B cell (primary cell): ENCODE data around the gene SLC25A5. TPM values are rescaled to one million over a fixed set of nuclear protein-coding genes. Genes with fewer than 3 reads are reported as not detected.

Experiments used
- ATAC-seq: fragments of 200-7000 bp; cut with Tn5 transposase; one replicate; pipeline ENCODE4 v1.10.0; 2021; ENCODE audit warnings: low read depth, mild to moderate bottlenecking, moderate number of reproducible peaks, moderate library complexity
- CTCF ChIA-PET: fragments of 350-600 bp; sonication (Branson Sonifier 250); formaldehyde crosslinking; loops from one replicate; lab custom pipeline; 2021; ENCODE audit warnings: antibody characterized with exemption, inconsistent platforms; lab: Charles Lee
- POLR2A ChIA-PET: fragments of 350-600 bp; sonication (Branson Sonifier 250); formaldehyde crosslinking; loops from one replicate; lab custom pipeline; 2021; ENCODE audit warnings: antibody characterized with exemption; lab: Charles Lee
- DNase-seq: peaks from one replicate; pipeline ENCODE4 v3.0.0; 2013
- H2AFZ ChIP-seq: 2 replicates; pipeline ENCODE4 v1.6.1; 2012; ENCODE audit warnings: mild to moderate bottlenecking, low read depth, low read length; ENCODE audit not compliant: insufficient read depth, poor library complexity, severe bottlenecking
- H3K27ac ChIP-seq, 2 donors: 1 replicate in 1 of 2; 2 replicates in 1 of 2; pipeline ENCODE4 v1.5.1; 2012 to 2013; ENCODE audit warnings: low read length in 2 of 2, mild to moderate bottlenecking in 2 of 2, moderate library complexity in 1 of 2
- H3K27me3 ChIP-seq, 4 experiments: fragments of 200-600 bp in 1 of 4; sonication (generic) in 1 of 4; replicated peaks in 1 of 4; 1 replicate in 2 of 4; 2 replicates in 2 of 4; pipeline versions ENCODE4 v1.6.1 to v1.7.0; 2013 to 2016; ENCODE audit warnings: low read length in 3 of 4, mild to moderate bottlenecking in 2 of 4, mixed read lengths in 1 of 4, moderate library complexity in 1 of 4; ENCODE audit not compliant: insufficient read depth in 4 of 4, control insufficient read depth in 3 of 4; ENCODE audit errors: control extremely low read depth in 1 of 4
- H3K36me3 ChIP-seq, 2 experiments: replicated peaks in 1 of 2; 1 replicate in 1 of 2; 2 replicates in 1 of 2; pipeline versions ENCODE4 v1.6.1 to v1.7.1; 2013; ENCODE audit warnings: low read length in 1 of 2; ENCODE audit not compliant: insufficient read depth in 2 of 2, control insufficient read depth in 1 of 2; ENCODE audit errors: control extremely low read depth in 1 of 2, extremely low read depth in 1 of 2
- H3K4me1 ChIP-seq, 2 donors: fragments of 200-600 bp in 1 of 2; sonication (generic) in 1 of 2; 1 replicate in 1 of 2; 2 replicates in 1 of 2; pipeline versions ENCODE4 v1.5.1 to v1.6.1; 2013 to 2017; ENCODE audit warnings: low read length in 2 of 2; ENCODE audit not compliant: control insufficient read depth in 2 of 2, insufficient read depth in 2 of 2
- H3K4me2 ChIP-seq: replicated peaks from 2 replicates; pipeline ENCODE3; 2012; ENCODE audit warnings: mild to moderate bottlenecking, low read depth, low read length; ENCODE audit not compliant: poor library complexity, severe bottlenecking
- H3K4me3 ChIP-seq, 5 experiments: fragments of 200-600 bp in 1 of 5; sonication (generic) in 1 of 5; 1 replicate in 3 of 5; 2 replicates in 2 of 5; pipeline versions ENCODE4 v1.5.1 to v1.7.0; 2011 to 2016; ENCODE audit warnings: low read length in 4 of 5, mild to moderate bottlenecking in 4 of 5, low read depth in 2 of 5, control low read depth in 1 of 5, moderate library complexity in 1 of 5; ENCODE audit not compliant: insufficient read depth in 1 of 5; ENCODE audit errors: control extremely low read depth in 1 of 5, extremely low read depth in 1 of 5
- H3K79me2 ChIP-seq: fragments of 200-600 bp; sonication (generic); one replicate; pipeline ENCODE4 v1.6.0; 2016; ENCODE audit warnings: low read length; ENCODE audit not compliant: control insufficient read depth, insufficient read depth
- H3K9ac ChIP-seq: fragments of 200-600 bp; sonication (generic); 2 replicates; pipeline ENCODE4 v1.6.1; 2017; ENCODE audit warnings: mild to moderate bottlenecking, low read length, moderate library complexity
- H3K9me3 ChIP-seq, 3 donors: one replicate each; pipeline versions ENCODE4 v1.6.1 to v1.7.1; 2013; ENCODE audit warnings: low read length in 2 of 3; ENCODE audit not compliant: control insufficient read depth in 2 of 3, insufficient read depth in 1 of 3; ENCODE audit errors: control extremely low read depth in 1 of 3
- H4K20me1 ChIP-seq: 2 replicates; pipeline ENCODE4 v1.6.0; 2012; ENCODE audit warnings: mild to moderate bottlenecking, low read length; ENCODE audit not compliant: insufficient read depth, control insufficient read depth, poor library complexity, severe bottlenecking
- H3K27ac Mint-ChIP-seq: one replicate; pipeline ENCODE4 v1.8.0; 2021; ENCODE audit warnings: mixed read lengths
- H3K27me3 Mint-ChIP-seq: one replicate; pipeline ENCODE4 v1.8.0; 2021; ENCODE audit warnings: mixed read lengths
- H3K4me1 Mint-ChIP-seq: one replicate; pipeline ENCODE4 v1.8.0; 2021; ENCODE audit warnings: mixed read lengths
- H3K4me3 Mint-ChIP-seq: one replicate; pipeline ENCODE4 v1.8.0; 2021; ENCODE audit warnings: mixed read lengths
- H3K9me3 Mint-ChIP-seq: one replicate; pipeline ENCODE4 v1.8.0; 2022; ENCODE audit warnings: mixed read lengths; ENCODE audit not compliant: insufficient read depth
- CTCF ChIP-seq: fragments of 200-600 bp; IDR thresholded peaks from one replicate; pipeline ENCODE4 v1.8.0; 2022; ENCODE audit warnings: antibody characterized with exemption, mild to moderate bottlenecking
- EZH2 ChIP-seq: IDR thresholded peaks from 2 replicates; pipeline ENCODE4 v1.6.1; 2012; ENCODE audit warnings: borderline replicate concordance, low read depth, mild to moderate bottlenecking, moderate library complexity, low read length; ENCODE audit not compliant: insufficient read depth, poor library complexity, severe bottlenecking
- WGBS: methylation state at CpG from one replicate; pipeline ENCODE4 v1.1.5; 2013; ENCODE audit warnings: missing lambda C conversion rate; ENCODE audit not compliant: insufficient coverage; 5-methylcytosine and 5-hydroxymethylcytosine counted together
- intact Hi-C: fragments of 100-400 bp; cut with micrococcal nuclease; formaldehyde crosslinking; loops from one replicate; pipeline ENCODE4 v1.10.0; 2022
- polyA plus RNA-seq: library from polyadenylated mRNA; depleted of rRNA; stranded (reverse); fragments of >200 nt; gene quantifications from 2 replicates; pipeline ENCODE4 v1.2.3, GENCODE V29; 2012
- total RNA-seq, 2 donors: library from RNA; stranded (reverse); fragments of 120-200 nt in 1 of 2; gene quantifications; 1 replicate in 1 of 2; 2 replicates in 1 of 2; pipeline versions ENCODE4 v1.2.3 to v1.2.4, GENCODE V29; 2013 to 2022

The SLC25A5 gene
- total and polyA plus RNA-seq, 2 donors (not counting 1 experiment from before 2014, with no cell fraction given): 142 to 443 TPM

- Histone ChIP-seq H3K27me3 (no peaks in the 10 kb centered on the region), H3K4me1 (no peaks in the 10 kb centered on the region), H4K20me1 (no peaks in the 10 kb centered on the region), H3K9ac (no peak overlapping the region), H3K27ac (no peak overlapping the region), H3K4me2 (no peak overlapping the region), H3K36me3 (no peaks in the 10 kb centered on the region), H3K4me3 (no peak overlapping the region), H2AFZ (no peak overlapping the region), H3K79me2 (no peaks in the 10 kb centered on the region), H3K9me3 (no peaks in the 10 kb centered on the region)
- POLR2A ChIA-PET: interaction anchor here (0.6 kb wide), 1 partner anchor 45 kb away, joined by 3 read pairs; no protein-coding TSS in a partner anchor
- CTCF ChIA-PET: no interaction called here
- TF ChIP-seq EZH2: no peak
- TF ChIP-seq CTCF: no peak
- ATAC-seq (no peak), DNase-seq (no peak)
- Mint-ChIP-seq H3K4me1 (peaks cover 4% of the 10 kb centered on the region), H3K9me3 (no peaks in the 10 kb centered on the region), H3K27ac (no peak overlapping the region), H3K27me3 (no peaks in the 10 kb centered on the region), H3K4me3 (no peak overlapping the region)
- WGBS: no CpG with 5 or more reads among the region's 2 CpGs
- intact Hi-C loops: no loop called here
These were observed 26.0 kb upstream of the SLC25A5 start for GRCh38 chrX:119442286-119442685.

GRCh38 chrX:119453202-119453601 lies 15.0 kb upstream of the SLC25A5 start:
- H3K27ac Mint-ChIP-seq: no peak overlapping the region
- Histone ChIP-seq H4K20me1 (no peaks in the 10 kb centered on the region), H3K4me3 (no peak overlapping the region), H3K36me3 (no peaks in the 10 kb centered on the region), H3K27ac (no peak overlapping the region), H3K9me3 (no peaks in the 10 kb centered on the region), H3K9ac (no peak overlapping the region), H2AFZ (no peak overlapping the region), H3K4me1 (no peaks in the 10 kb centered on the region), H3K79me2 (no peaks in the 10 kb centered on the region), H3K27me3 (no peaks in the 10 kb centered on the region), H3K4me2 (no peak overlapping the region)
- DNase-seq (no peak), ATAC-seq (no peak)
- TF ChIP-seq CTCF: no peak
- TF ChIP-seq EZH2: no peak
- no peak overlapping the region for H3K4me3 Mint-ChIP-seq
- no peaks in the 10 kb centered on the region for H3K4me1 Mint-ChIP-seq
- no peaks in the 10 kb centered on the region for H3K9me3 Mint-ChIP-seq
- H3K27me3 Mint-ChIP-seq: no peaks in the 10 kb centered on the region
- intact Hi-C loops: no loop called here
- CTCF ChIA-PET: no interaction called here
- POLR2A ChIA-PET: no interaction called here
- WGBS: 100% methylated on average over 1 of the region's 4 CpGs
